HCT116 (cell line): Measurements from ENCODE around the gene MNDA. TPM values are rescaled to one million over a fixed set of nuclear protein-coding genes. Genes with fewer than 3 reads are reported as not detected.

ENCODE experiments used
- ATAC-seq: fragments of 200-7000 bp; cut with Tn5 transposase; 2 replicates; pipeline ENCODE4 v1.9.1; 2020; ENCODE audit warnings: mild to moderate bottlenecking, moderate library complexity
- BruUV-seq: library from RNA; stranded (reverse); fragments of 400-500 nt; replicated peaks from 2 replicates; lab custom pipeline; 2021; lab: Mats Ljungman, UMichigan
- CTCF ChIA-PET: fragments of 300-600 bp; sonication (Branson Sonifier 250); formaldehyde crosslinking; loops from one replicate; lab custom pipeline; 2021; ENCODE audit warnings: antibody characterized with exemption; lab: Charles Lee
- POLR2A ChIA-PET: fragments of 300-600, 350-600 bp; sonication (Branson Sonifier 250); formaldehyde crosslinking; loops from one replicate; lab custom pipeline; 2021; ENCODE audit warnings: antibody characterized with exemption; lab: Charles Lee
- RAD21 ChIA-PET, 2 experiments: fragments of 300-600 bp; sonication (Branson Sonifier 250); formaldehyde crosslinking; loops; one replicate each; lab custom pipeline; 2023; ENCODE audit warnings: low total read pairs in 2 of 2; ENCODE audit not compliant: uncharacterized antibody in 2 of 2, unreplicated experiment in 2 of 2, low non-redundant PET in 1 of 2; lab: Charles Lee
- DNase-seq: peaks from one replicate; pipeline ENCODE4 v3.0.0-alpha.2; 2010; ENCODE audit warnings: low read depth, low spot score
- H2AFZ ChIP-seq: fragments of 200-600 bp; shearing (Covaris generic), sonication (generic); 2 replicates; pipeline ENCODE4 v1.6.1; 2017; ENCODE audit warnings: low read depth, mixed run types, mixed read lengths, antibody characterized with exemption, low read length; ENCODE audit not compliant: poor library complexity, severe bottlenecking
- H3K27ac ChIP-seq: 2 replicates; pipeline ENCODE4 v1.5.1; 2012; ENCODE audit warnings: low read depth, low read length
- H3K27me3 ChIP-seq: fragments of 200-600 bp; sonication (generic); 2 replicates; pipeline ENCODE4 v1.6.1; 2016; ENCODE audit warnings: mixed run types, low read length, mixed read lengths; ENCODE audit not compliant: insufficient read depth
- H3K36me3 ChIP-seq, 2 experiments: fragments of 200-500 bp in 1 of 2; fragments of 200-600 bp in 1 of 2; sonication (Bioruptor generic) in 1 of 2; sonication (generic) in 1 of 2; 2 replicates each; pipeline versions ENCODE4 v1.5.1 to v1.6.1; 2014 to 2016; ENCODE audit warnings: low read length in 2 of 2, inconsistent platforms in 1 of 2, mixed read lengths in 1 of 2, mixed run types in 1 of 2; ENCODE audit not compliant: insufficient read depth in 2 of 2, control insufficient read depth in 1 of 2
- H3K4me1 ChIP-seq, 2 experiments: fragments of 200-600 bp in 1 of 2; sonication (generic) in 1 of 2; 2 replicates each; pipeline versions ENCODE4 v1.5.1 to v1.6.1; 2012 to 2017; ENCODE audit warnings: low read length in 2 of 2, inconsistent platforms in 1 of 2, mild to moderate bottlenecking in 1 of 2, mixed read lengths in 1 of 2, mixed run types in 1 of 2, moderate library complexity in 1 of 2; ENCODE audit not compliant: insufficient read depth in 2 of 2, control insufficient read depth in 1 of 2
- H3K4me2 ChIP-seq: fragments of 200-600 bp; sonication (generic); 2 replicates; pipeline ENCODE4 v1.6.1; 2017; ENCODE audit warnings: mixed run types, low read length, mixed read lengths
- H3K4me3 ChIP-seq, 2 experiments: fragments of 200-600 bp in 1 of 2; sonication (generic) in 1 of 2; replicated peaks in 1 of 2; 2 replicates each; pipeline ENCODE4 v1.5.1; 2011 to 2016; ENCODE audit warnings: low read length in 2 of 2, control low read depth in 1 of 2, low read depth in 1 of 2, mild to moderate bottlenecking in 1 of 2, mixed read lengths in 1 of 2, mixed run types in 1 of 2
- H3K79me2 ChIP-seq: fragments of 200-600 bp; sonication (generic); 2 replicates; pipeline ENCODE4 v1.6.1; 2017; ENCODE audit warnings: mild to moderate bottlenecking, mixed run types, low read length, moderate library complexity, mixed read lengths; ENCODE audit not compliant: insufficient read depth
- H3K9ac ChIP-seq: fragments of 200-600 bp; sonication (generic); 2 replicates; pipeline ENCODE4 v1.6.1; 2016; ENCODE audit warnings: low read length, mixed read lengths
- H3K9me2 ChIP-seq: fragments of 200-600 bp; sonication (generic), shearing (Covaris generic); 2 replicates; pipeline ENCODE4 v1.6.1; 2017; ENCODE audit warnings: mixed run types, mild to moderate bottlenecking, moderate library complexity; ENCODE audit not compliant: insufficient read depth
- H3K9me3 ChIP-seq, 2 experiments: fragments of 200-500 bp in 1 of 2; fragments of 200-600 bp in 1 of 2; sonication (Bioruptor generic) in 1 of 2; sonication (generic) in 1 of 2; 2 replicates each; pipeline ENCODE4 v1.6.1; 2014 to 2017; ENCODE audit warnings: low read length in 2 of 2, mixed read lengths in 2 of 2, inconsistent platforms in 1 of 2, low read depth in 1 of 2, mild to moderate bottlenecking in 1 of 2, mixed run types in 1 of 2, moderate library complexity in 1 of 2; ENCODE audit not compliant: control insufficient read depth in 1 of 2, insufficient read depth in 1 of 2
- H4K20me1 ChIP-seq: fragments of 200-600 bp; sonication (generic), shearing (Covaris generic); 2 replicates; pipeline ENCODE4 v1.6.1; 2017; ENCODE audit warnings: mixed run types, mild to moderate bottlenecking, moderate library complexity; ENCODE audit not compliant: insufficient read depth
- CBX3 ChIP-seq: IDR thresholded peaks from 2 replicates; pipeline ENCODE4 v1.6.1; 2012; ENCODE audit warnings: low read depth
- CEBPB ChIP-seq: IDR thresholded peaks from 2 replicates; pipeline ENCODE4 v1.6.1; 2012; ENCODE audit warnings: low read depth
- EGR1 ChIP-seq: IDR thresholded peaks from 2 replicates; pipeline ENCODE4 v1.6.1; 2012; ENCODE audit warnings: low read depth
- ELF1 ChIP-seq: IDR thresholded peaks from 2 replicates; pipeline ENCODE4 v1.6.1; 2012; ENCODE audit warnings: low read depth, borderline replicate concordance
- EZH2 ChIP-seq: fragments of 200-600 bp; sonication (generic); IDR thresholded peaks from 2 replicates; pipeline ENCODE4 v1.6.1; 2017; ENCODE audit warnings: antibody characterized with exemption, mixed run types
- EZH2phosphoT487 ChIP-seq: fragments of 200-600 bp; IDR thresholded peaks from 2 replicates; pipeline ENCODE4 v1.6.1; 2018; ENCODE audit warnings: antibody characterized with exemption, borderline replicate concordance
- POLR2AphosphoS5 ChIP-seq: IDR thresholded peaks from 2 replicates; pipeline ENCODE4 v1.6.1; 2011; ENCODE audit warnings: mild to moderate bottlenecking, low read depth, low read length, moderate library complexity
- RAD21 ChIP-seq: IDR thresholded peaks from 2 replicates; pipeline ENCODE4 v1.6.1; 2012; ENCODE audit warnings: low read depth, mild to moderate bottlenecking
- SIN3A ChIP-seq: IDR thresholded peaks from 2 replicates; pipeline ENCODE4 v1.6.1; 2012; ENCODE audit warnings: low read depth
- ZBTB33 ChIP-seq: IDR thresholded peaks from 2 replicates; pipeline ENCODE4 v1.6.1; 2011; ENCODE audit warnings: mild to moderate bottlenecking, low read length, moderate library complexity; ENCODE audit not compliant: insufficient replicate concordance; ENCODE audit errors: extremely low read depth
- ZFX ChIP-seq: fragments of 450-650 bp; IDR thresholded peaks from 2 replicates; pipeline ENCODE4 v1.6.1; 2017
- ZNF274 ChIP-seq: fragments of 200-500 bp; sonication (Bioruptor generic); IDR thresholded peaks from 2 replicates; pipeline ENCODE4 v1.6.1; 2014; ENCODE audit warnings: mild to moderate bottlenecking, low read depth, low read length, inconsistent platforms
- intact Hi-C: fragments of 100-400 bp; cut with micrococcal nuclease; formaldehyde crosslinking; loops from 2 replicates; pipeline ENCODE4 v1.10.0; 2022
- total RNA-seq: library from RNA; stranded (reverse); gene quantifications from one replicate; pipeline ENCODE4 v1.2.1, GENCODE V29; 2021; ENCODE audit not compliant: unreplicated experiment
- TF ChIP-seq, protein P1 (sequence below), 3 experiments: fragments of 200-600 bp in 1 of 3; sonication (generic) in 1 of 3; IDR thresholded peaks in 2 of 3; conservative IDR thresholded peaks in 1 of 3; 2 replicates each; pipeline ENCODE4 v1.5.1; 2012 to 2017; ENCODE audit warnings: low read depth in 2 of 3, low read length in 2 of 3, antibody characterized with exemption in 1 of 3, borderline replicate concordance in 1 of 3, control low read depth in 1 of 3, mild to moderate bottlenecking in 1 of 3, mixed read lengths in 1 of 3, mixed run types in 1 of 3, moderate library complexity in 1 of 3; ENCODE audit not compliant: insufficient read depth in 1 of 3
- TF ChIP-seq, protein P2 (sequence below): IDR thresholded peaks from 2 replicates; pipeline ENCODE4 v1.6.1; 2012; ENCODE audit warnings: low read depth

MNDA gene
- total RNA-seq, 1 experiment from 2014 or later: not detected

- ChIA-PET CTCF (no interaction called here), RAD21 (no interaction called here), POLR2A (no interaction called here)
- Histone ChIP-seq H3K36me3 (no peaks in the 10 kb centered on the region), H3K79me2 (no peaks in the 10 kb centered on the region), H3K9me2 (no peaks in the 10 kb centered on the region), H2AFZ (no peak overlapping the region), H3K9ac (no peak overlapping the region), H3K4me2 (no peak overlapping the region), H3K4me3 (no peak overlapping the region), H4K20me1 (no peaks in the 10 kb centered on the region), H3K9me3 (no peaks in the 10 kb centered on the region), H3K27ac (no peak overlapping the region), H3K27me3 (no peaks in the 10 kb centered on the region), H3K4me1 (no peaks in the 10 kb centered on the region)
- intact Hi-C loops: no loop called here
- DNase-seq (no peak), ATAC-seq (no peak)
- TF ChIP-seq POLR2AphosphoS5 (no peak), RAD21 (no peak), ELF1 (no peak), EZH2 (no peak), CEBPB (no peak), CBX3 (no peak), EGR1 (no peak)
- TF ChIP-seq, protein P1, sequence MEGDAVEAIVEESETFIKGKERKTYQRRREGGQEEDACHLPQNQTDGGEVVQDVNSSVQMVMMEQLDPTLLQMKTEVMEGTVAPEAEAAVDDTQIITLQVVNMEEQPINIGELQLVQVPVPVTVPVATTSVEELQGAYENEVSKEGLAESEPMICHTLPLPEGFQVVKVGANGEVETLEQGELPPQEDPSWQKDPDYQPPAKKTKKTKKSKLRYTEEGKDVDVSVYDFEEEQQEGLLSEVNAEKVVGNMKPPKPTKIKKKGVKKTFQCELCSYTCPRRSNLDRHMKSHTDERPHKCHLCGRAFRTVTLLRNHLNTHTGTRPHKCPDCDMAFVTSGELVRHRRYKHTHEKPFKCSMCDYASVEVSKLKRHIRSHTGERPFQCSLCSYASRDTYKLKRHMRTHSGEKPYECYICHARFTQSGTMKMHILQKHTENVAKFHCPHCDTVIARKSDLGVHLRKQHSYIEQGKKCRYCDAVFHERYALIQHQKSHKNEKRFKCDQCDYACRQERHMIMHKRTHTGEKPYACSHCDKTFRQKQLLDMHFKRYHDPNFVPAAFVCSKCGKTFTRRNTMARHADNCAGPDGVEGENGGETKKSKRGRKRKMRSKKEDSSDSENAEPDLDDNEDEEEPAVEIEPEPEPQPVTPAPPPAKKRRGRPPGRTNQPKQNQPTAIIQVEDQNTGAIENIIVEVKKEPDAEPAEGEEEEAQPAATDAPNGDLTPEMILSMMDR (IDR thresholded peaks at IDR 0.05 in 2 of 3, conservative IDR thresholded peaks at IDR 0.05 in 1 of 3; ENCODE audit: borderline replicate concordance in 1 of 3, insufficient read depth in 1 of 3, low read depth in 2 of 3, low read length in 2 of 3): no peak
- BruUV-seq: no TSS peak
These were observed 12.6 kb upstream of the MNDA start for GRCh38 chr1:158818560-158818959.

DNA sequence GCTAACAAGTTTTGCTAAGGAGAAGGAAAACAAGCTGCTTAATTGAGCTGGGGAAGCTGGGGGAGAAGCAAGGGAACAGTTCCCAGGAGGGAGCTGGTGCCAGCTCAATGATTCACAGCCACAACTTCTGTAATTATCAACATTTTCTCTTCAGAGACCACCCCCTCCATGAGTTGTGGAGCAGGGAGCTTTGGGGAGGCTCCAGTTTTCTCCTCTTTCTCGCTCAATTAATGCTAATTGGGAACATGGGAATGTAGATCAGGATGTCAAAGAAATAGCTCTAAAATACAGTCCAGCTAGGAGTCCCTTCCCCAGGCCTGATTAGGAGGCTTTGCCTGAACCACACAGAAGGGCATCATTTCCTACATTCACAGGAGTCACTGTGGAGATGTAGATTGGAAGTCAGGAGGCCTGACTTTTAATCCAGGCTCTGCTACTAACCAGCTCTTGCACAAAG, 12.1 kb upstream of the MNDA start:
- no TSS peak for BruUV-seq
- ATAC-seq (no peak), DNase-seq (no peak)
- CTCF ChIA-PET: no interaction called here
- POLR2A ChIA-PET: no interaction called here
- H3K27me3 ChIP-seq: no peaks in the 10 kb centered on the region
- H3K36me3 ChIP-seq: no peaks in the 10 kb centered on the region
- H3K4me3 ChIP-seq: no peak overlapping the region
- RAD21 ChIA-PET: no interaction called here
- no peaks in the 10 kb centered on the region for H3K79me2 ChIP-seq
- H3K9me2 ChIP-seq: no peaks in the 10 kb centered on the region
- H4K20me1 ChIP-seq: no peaks in the 10 kb centered on the region
- H3K4me1 ChIP-seq: no peaks in the 10 kb centered on the region
- no peak overlapping the region for H3K9ac ChIP-seq
- intact Hi-C loops: no loop called here
- no peaks in the 10 kb centered on the region for H3K9me3 ChIP-seq
- no peak overlapping the region for H3K4me2 ChIP-seq
- H2AFZ ChIP-seq: no peak overlapping the region
- H3K27ac ChIP-seq: no peak overlapping the region
- TF ChIP-seq, protein P2, sequence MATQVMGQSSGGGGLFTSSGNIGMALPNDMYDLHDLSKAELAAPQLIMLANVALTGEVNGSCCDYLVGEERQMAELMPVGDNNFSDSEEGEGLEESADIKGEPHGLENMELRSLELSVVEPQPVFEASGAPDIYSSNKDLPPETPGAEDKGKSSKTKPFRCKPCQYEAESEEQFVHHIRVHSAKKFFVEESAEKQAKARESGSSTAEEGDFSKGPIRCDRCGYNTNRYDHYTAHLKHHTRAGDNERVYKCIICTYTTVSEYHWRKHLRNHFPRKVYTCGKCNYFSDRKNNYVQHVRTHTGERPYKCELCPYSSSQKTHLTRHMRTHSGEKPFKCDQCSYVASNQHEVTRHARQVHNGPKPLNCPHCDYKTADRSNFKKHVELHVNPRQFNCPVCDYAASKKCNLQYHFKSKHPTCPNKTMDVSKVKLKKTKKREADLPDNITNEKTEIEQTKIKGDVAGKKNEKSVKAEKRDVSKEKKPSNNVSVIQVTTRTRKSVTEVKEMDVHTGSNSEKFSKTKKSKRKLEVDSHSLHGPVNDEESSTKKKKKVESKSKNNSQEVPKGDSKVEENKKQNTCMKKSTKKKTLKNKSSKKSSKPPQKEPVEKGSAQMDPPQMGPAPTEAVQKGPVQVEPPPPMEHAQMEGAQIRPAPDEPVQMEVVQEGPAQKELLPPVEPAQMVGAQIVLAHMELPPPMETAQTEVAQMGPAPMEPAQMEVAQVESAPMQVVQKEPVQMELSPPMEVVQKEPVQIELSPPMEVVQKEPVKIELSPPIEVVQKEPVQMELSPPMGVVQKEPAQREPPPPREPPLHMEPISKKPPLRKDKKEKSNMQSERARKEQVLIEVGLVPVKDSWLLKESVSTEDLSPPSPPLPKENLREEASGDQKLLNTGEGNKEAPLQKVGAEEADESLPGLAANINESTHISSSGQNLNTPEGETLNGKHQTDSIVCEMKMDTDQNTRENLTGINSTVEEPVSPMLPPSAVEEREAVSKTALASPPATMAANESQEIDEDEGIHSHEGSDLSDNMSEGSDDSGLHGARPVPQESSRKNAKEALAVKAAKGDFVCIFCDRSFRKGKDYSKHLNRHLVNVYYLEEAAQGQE: no peak
- TF ChIP-seq ZFX (no peak), ZBTB33 (no peak), ZNF274 (no peak), EGR1 (no peak), EZH2 (no peak), SIN3A (no peak), EZH2phosphoT487 (no peak)
